GM21723 (cell line): ENCODE results near the gene PNP.

Experiments used
- ATAC-seq: cut with Tn5 transposase; IDR thresholded peaks from one replicate; pipeline ENCODE4 v1.9.1; 2021; ENCODE audit warnings: mild to moderate bottlenecking, moderate library complexity; ENCODE audit not compliant: unreplicated experiment

The PNP gene

DNA sequence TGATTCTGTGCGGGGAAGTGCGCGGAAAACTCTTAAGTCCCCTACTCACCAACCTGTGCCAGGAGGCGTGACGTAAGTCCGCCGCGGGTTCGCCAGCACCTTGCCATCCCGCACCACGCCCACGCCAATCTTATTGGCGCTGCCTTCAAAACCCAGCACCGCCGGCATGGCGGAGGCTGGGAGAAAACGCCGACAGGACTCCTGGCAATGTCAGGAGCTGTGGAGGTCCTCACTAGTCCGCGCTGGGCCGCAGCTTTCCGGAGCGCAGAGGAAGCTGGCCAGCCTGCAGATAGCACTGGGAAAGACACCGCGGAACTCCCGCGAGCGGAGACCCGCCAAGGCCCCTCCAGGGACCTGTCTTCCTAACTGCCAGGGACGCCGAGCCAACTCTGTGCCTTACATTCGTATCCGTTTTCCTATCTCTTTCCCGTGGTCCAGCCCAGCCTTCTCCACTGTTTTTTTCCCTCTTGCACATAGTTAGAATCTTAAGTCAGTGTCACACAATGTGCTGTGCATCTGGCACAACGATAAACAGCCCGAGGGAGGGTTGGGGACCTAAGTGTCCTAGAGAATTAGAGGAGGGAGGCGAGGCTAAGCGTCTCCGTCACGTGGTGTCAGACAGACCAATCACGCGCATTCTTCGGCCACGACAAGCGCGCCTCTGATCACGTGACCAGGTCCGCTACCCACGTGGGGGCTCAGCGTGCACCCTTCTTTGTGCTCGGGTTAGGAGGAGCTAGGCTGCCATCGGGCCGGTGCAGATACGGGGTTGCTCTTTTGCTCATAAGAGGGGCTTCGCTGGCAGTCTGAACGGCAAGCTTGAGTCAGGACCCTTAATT, 14.5 kb upstream of the PNP start, which contains the start of the genes APEX1 and OSGEP:
Gene APEX1 (plus strand): TSS at position 711 of the 839 bp plus-strand sequence. CDS start 420 bp downstream, outside the sequence.
Gene OSGEP (minus strand): TSS at position 297 of the 839 bp plus-strand sequence. CDS start 129 bp downstream, at position 168.
- ATAC-seq: peak; percentile 88

DNA sequence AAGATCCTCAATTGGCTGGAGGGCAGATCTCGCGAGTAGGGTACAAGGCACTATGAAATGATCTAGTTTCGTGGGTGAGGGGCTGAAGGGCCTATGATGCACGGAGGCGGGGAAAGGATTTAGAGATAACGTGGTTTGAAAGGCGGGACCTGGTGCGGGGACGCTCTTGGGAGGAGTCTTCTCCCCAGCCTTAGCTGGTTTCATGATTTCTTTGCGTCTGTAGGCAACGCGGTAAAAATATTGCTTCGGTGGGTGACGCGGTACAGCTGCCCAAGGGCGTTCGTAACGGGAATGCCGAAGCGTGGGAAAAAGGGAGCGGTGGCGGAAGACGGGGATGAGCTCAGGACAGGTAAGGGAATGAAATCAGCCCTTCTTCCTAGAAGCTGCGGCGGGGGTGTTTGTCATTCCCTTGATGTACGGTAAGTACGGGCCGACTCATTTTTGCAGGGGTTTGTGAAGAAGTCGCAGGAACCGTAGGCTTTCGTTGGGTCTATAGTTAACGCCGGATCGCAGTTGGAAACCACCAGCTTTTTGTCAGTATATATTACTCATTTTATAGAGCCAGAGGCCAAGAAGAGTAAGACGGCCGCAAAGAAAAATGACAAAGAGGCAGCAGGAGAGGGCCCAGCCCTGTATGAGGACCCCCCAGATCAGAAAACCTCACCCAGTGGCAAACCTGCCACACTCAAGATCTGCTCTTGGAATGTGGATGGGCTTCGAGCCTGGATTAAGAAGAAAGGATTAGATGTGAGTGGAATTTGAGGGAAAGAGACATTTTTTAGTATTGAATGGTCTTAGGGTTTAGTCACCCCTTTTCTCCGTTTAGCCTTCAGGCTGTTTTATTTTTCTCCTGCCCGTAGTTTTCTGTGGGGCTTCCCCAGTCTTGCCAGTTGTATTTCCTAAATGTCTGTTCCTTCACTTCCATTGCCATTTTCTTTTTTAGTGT, 13.6 kb upstream of the PNP start:
- ATAC-seq: peak; percentile 45

DNA sequence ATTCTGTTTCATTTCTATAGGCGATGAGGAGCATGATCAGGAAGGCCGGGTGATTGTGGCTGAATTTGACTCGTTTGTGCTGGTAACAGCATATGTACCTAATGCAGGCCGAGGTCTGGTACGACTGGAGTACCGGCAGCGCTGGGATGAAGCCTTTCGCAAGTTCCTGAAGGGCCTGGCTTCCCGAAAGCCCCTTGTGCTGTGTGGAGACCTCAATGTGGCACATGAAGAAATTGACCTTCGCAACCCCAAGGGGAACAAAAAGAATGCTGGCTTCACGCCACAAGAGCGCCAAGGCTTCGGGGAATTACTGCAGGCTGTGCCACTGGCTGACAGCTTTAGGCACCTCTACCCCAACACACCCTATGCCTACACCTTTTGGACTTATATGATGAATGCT, 12.2 kb upstream of the PNP start:
- ATAC-seq: no peak

DNA sequence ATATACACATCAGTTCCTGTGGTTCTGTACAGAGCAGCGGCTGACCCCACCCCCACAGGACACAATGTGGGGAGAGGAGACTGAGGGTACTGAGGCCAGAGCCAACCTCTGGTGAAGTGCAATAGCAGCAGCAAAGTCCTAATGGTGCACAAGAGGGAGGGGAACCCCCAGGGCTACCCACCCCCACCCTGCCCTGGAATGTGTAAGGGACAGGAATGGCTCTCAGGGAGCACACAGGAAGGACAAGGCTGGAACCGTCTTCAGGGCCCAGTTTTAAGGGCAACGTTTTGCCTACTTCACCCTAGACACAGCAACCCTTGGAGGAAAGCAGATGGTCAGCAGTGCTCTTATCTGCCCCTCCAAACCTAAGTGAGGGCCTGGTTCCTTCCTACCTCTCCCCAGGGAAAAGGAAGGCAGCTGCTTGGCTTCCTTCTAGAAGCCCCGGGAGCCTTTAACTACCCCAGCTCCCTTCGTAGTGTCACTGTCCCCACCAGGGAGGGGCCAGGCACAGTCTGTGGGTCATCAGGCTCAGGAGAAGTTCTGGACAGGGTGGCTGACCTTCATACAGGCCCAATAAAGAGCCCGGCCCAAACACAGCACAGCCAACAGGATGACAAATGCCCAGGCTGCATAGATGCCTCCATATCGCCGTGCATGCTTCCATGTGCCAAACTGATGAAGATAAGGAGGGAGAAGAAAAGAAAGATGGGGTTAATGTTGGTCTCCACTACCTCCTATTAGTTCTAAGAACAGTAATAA, 11.0 kb upstream of the PNP start:
- ATAC-seq: no peak

DNA sequence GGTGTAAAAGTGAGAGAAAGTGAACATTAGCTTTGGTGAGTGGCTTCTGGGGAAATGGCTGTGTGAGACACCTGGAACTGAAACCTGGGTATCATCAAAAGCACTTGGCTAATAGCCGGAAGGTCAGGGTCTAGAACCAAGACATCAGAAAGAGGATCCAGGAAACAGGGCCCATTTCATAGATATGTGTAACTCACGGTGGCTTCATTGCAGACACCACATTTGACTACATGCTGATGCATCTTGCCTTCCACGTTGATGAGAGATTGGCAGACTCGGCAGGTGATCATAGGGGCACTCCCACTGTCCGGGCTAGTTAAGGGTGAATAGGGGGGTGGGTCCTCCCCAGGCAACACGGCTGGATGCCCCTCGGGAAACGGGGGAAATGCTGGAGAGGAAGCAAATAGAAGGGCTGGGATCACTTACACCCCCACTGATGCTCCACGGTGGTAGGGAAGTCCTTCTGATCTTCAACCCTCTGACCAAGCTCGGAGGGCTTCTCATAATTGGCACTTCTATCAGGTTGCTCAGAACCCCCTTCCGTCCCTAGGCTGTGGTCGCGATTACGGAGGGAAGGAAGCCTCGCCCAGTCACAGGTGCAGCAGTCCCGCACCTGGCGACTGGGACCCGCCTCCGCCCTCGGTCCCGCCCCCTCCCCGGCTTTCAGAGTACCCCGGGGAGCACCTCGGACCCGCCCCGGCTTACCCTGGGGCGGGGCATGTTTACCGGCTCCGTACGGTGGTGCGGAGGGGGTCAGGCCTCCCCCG, 8.6 kb upstream of the PNP start:
- peak; percentile 14 for ATAC-seq

DNA sequence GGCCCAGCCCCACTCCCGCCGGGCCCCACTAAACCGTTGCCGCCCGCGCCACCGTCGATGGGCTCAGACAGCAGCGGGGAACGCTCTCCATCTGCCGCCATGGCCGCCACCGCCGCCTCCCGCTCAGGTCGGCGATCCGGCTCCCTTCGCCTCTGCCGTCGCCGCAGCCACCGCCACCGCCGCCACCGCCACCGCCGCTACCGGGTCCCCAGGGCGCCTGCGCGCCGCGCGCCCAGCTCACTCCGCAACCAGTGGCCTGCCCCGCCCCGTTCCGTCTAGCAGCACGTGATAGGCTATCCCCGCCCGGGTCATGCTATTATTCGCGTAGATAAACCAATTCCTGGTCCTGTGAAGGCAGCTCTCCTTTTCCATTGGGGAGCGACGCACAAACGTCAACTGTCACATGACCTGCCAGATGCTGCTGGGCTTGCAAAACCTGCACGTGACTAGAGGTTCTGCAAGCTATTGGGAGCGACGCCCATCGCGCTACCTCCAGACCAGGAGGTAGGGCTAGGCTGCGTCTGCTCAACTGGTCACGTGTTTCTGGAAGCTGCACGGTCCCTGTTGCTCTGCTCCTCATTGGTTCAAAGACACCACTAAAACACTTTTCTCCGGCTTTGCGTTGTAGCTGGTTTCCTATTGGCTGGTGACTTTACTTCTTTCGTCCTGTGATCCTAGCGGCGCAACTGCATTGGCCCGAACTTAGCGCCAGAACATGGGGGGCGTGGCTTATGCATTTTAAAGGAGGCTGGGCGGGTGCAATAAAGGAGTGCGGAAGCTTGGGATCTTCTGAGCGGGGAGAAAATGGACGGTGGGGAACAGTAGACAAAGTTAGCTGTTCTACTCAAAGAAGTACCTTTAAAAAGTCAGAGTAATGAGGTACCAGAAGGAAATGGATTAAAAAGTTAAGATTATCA, 7.7 kb upstream of the PNP start, which contains the start of gene PIP4P1:
Gene PIP4P1 (minus strand): TSS at position 210 of the 917 bp plus-strand sequence. CDS start 109 bp downstream, at position 101.
- ATAC-seq: peak; percentile 94

DNA sequence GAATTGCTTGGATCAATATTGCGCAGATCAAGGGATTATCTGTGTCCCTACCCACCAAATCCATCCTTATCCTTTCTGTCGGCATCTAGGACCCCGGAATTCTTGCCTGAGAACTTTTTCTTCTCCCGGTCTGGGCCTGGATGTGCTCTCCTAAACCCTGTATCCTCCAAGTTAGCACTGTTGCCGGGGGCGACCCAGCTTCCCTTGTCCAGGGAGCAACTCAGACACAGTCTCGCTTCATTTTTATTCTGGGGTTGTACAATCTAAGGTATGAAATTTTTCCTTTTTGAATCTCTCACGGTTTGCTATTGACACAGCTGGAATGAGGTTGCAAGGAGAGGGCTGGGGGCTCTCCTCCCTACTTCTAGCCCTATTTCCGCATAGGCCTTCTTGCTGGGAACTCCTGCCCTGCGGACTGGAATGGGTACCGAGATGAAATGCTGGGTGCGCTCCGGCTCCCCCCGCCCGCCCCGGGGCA, 403 bp upstream of the PNP start:
- ATAC-seq: no peak

DNA sequence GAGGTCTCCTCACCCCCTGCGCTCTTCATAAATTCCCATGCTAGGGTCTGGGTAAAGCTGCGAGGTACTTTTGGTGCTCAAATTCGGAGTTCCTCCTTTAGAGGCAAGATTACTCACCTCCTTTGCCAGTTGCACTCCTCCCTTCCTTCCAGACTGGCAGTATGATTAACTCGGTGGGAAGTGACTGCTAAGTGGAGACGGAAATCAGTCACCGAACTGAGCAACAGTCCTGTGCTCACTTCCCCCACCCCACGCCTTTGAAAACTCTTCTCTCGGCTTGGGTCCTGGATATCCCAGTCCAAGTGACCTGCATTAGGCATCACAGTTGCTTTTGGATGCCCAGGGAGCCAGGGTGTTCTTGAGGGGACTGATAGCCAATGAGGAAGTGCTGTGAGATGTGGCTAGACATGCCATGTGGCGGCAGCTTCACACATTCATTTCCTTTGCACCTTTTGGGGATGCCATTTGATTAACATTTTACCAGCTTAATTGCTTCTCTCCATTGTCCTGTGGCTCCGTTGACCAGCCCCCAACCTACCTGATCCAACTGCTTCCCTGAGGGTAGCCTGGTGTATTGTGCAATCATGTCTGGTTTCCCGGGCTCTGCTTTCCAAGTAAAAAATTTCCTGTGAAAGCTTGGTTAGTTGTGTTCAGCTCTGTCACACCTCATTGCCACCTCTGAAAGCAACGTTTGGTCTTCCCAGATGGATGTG, 840 bp downstream of the PNP start:
- peak; percentile 35 for ATAC-seq

DNA sequence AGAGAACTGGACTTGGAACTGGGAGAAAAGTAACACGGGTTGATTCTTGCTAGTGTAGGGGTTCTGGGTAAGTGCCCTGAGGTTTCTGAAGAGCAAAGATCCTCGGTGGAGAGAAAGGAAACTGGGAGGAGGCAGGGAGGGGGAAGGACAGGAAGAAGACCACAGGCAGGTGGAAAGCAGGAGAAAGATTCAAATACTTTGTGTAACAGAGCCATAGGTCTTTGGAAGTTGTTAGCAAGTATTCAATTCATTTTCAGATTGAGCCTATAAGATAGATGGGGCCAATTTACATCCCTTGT, 1.3 kb downstream of the PNP start:
- ATAC-seq: no peak

DNA sequence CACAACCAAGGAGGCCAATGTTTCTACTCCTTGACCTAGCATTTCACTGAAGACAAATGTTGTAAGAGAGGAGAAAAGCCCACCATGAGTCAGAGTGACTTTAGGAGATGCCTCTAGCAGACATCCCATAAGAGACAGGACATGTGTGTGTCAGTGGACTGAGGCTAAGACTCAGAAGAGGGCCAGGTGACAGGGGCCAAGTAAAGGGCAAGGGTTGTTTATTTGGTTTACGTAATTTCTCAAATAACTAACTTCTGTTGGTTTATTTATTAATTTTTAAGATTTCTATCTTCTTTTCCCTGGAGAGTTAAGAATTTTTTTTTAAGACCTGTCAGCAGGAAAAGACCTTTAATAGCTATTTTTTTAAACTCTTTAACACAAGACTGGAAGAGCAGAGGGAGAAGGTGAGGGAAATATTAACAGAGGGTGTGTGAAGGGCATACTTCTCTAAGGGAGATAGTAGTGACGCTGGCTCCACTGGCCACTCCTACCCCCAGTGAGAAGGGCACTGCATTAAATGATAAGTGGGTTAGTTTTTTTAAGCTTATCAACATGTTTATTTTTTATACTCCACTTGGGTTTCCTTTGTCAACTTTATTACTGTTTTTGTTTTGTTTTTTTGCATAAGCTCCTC, 3.4 kb downstream of the PNP start:
- ATAC-seq: no peak

DNA sequence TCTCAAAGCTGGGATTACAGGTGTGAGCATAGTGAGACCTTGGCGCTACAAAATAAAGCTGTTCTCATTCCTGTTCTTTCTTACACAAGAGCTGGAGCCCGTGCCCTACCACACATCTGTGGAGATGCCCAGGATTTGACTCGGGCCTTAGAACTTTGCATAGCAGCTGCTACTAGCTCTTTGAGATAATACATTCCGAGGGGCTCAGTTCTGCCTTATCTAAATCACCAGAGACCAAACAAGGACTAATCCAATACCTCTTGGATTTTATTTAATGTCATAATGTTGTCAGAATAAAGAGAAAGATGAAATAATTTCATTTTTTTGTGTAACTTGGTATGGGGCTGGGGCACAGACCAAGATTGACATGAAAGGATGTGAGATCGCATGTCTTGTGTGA, 7.6 kb downstream of the PNP start:
- no peak for ATAC-seq

DNA sequence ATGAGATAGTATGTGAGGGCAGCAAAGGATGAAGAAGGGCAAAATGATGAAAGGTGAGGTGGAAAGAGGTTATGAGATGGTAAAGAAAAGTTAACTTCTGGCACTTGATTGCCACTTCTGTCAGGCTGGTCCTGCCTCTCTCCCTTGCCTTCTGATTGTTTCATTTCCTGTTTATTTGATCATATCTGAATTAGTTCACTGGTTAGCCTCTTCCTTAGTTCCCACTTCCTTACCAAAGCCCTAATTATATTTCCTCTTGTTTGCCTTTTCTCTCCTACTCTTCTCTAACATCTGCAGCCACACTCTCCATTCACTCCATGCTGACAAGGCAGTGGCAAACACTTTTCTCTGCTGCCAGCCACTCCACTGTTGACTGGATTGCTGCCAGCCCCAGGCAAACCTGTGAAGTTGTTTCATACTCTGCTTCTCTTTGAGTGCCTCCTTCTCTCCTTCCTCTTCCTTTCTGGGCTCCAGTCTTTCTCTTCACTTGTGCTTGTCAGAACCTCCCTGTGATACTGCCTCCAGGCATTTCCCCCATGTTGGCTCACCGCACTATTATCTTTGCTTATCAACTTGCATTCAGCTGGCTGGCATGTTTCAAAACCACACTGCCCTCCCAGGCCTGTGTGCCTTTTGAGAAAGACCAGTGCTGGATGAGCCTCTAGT, 8.1 kb downstream of the PNP start:
- ATAC-seq: no peak

DNA sequence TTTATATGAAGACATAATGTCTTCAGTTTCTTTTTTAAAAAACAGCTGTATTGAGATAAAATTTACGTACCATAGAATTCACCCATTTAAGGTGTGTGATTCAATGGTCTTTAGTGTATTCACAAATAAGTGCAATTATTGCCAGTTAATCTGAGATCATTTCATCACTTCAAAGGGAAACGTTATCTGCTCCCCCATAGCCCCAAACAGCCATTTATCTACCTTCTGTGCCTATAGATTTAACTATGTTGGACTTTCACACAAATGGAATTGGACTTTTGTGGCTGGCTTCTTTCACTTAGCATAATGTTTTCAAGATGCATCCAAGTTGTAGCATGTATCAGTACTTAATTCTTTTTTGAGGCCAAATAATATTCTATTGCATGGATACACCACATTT, 9.7 kb downstream of the PNP start:
- ATAC-seq: no peak

DNA sequence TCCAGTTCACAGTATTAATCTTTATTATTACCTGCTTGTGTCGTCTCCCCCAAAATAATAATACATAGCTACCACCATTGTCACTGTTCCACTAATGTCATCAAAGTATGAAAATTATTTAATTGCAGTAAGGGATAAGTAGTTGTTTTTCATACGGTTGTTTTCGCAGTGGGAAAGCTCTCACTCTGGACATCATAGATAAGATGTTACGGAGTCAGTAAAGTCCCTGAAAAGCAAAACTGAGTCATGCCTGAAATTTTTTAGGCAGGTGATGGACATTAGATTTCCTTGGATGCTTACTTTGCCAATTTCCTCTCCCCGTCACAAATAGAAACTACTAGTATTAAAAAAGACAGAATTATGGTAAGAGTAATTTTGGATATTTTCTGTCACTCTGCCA, 13.2 kb downstream of the PNP start:
- no peak for ATAC-seq

DNA sequence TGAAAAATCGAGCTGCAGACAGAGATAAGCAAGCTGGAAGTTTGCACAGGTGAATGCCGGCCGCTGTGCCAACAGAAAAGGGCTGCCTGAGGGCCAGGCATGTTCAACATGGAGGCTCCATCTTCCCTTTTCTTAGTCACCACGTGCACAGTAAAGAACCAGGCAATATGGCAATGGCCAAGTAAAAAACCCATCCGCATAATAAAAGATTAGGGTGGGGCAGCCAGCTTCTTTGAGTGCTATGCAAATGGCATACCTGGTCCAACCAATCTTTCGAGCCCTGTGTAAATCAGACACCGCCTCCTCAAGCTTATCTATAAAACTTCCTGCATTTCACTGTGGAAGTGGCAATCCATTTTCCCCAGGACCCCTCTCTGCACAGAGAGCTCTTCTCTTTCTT, 16.7 kb downstream of the PNP start:
- ATAC-seq: no peak

DNA sequence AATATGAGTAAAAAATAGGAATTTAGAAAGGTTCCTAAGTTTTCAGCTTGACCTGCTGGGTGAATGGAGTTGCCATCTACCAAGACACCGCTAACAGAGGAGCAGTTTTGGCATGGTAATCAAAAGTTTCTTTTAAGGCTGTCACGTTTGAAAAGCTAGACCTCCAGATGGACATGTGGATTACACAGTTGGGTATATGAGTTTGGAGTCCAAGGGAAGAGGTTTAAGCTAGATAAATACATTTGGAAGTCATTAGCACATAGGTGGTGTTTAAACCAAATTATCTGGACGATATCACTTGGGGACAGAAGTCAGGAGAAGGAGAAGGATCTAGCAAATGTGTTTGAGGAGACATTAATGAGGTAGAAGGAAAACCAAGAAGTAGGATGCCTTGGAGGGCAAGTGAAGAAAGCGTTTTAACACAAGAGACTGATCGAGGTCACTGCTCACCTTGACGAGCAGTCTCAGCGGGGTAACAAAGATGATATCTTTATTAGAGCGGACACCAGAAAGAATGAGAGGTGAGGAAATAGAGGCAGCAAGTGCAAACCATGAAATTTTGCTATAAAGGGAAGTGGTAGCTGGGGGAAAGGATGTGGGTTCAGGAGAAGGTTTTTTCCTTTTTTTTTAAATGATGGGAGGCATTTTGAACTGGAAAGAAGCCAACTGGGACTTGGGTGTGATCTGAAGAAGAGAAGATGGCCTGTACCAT, 17.6 kb downstream of the PNP start:
- no peak for ATAC-seq

DNA sequence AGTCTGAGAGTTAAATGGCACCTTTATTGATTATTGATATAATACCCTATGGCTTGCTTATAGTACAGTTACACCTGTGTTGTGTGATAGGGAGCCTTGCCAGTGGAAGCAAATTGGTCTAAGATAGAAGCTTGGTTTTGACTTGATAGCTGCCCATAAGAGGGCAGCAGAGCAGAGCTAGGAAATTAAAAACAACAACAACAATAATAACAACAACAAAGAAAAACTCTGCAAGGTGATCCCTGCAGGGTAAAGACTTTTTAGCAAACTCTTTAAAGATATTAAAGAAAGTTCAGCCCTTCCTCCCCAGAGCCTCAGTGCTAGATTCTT, 18.2 kb downstream of the PNP start:
- ATAC-seq: no peak
